Keratinocyte (primary cell): ENCODE measurements around the gene IL17RD. TPM values are rescaled to one million over a fixed set of nuclear protein-coding genes. Genes with fewer than 3 reads are reported as not detected.

ENCODE experiments used
- DNase-seq: peaks from one replicate; pipeline ENCODE4 v3.0.0-alpha.2; 2011; ENCODE audit warnings: low read depth, missing footprints, low spot score
- FAIRE-seq: peaks from 2 replicates; lab custom pipeline; 2011; peaks lifted over from hg19 to GRCh38; lab: Jason Lieb, UNC
- H2AFZ ChIP-seq: 2 replicates; pipeline ENCODE4 v1.6.0; 2012; ENCODE audit warnings: low read length, control low read depth, inconsistent platforms; ENCODE audit not compliant: control insufficient read depth
- H3K27ac ChIP-seq: 2 replicates; pipeline ENCODE4 v1.5.1; 2011; ENCODE audit warnings: low read length; ENCODE audit not compliant: control insufficient read depth, insufficient read depth
- H3K27me3 ChIP-seq: 3 replicates; pipeline ENCODE4 v1.6.0; 2011; ENCODE audit warnings: low read length; ENCODE audit not compliant: control insufficient read depth, insufficient read depth; ENCODE audit errors: extremely low read depth
- H3K36me3 ChIP-seq, 2 experiments: 2 replicates in 1 of 2; 3 replicates in 1 of 2; pipeline ENCODE4 v1.5.1; 2011; ENCODE audit warnings: low read length in 2 of 2, mild to moderate bottlenecking in 1 of 2; ENCODE audit not compliant: control insufficient read depth in 2 of 2, insufficient read depth in 2 of 2; ENCODE audit errors: extremely low read depth in 1 of 2
- H3K4me1 ChIP-seq: 3 replicates; pipeline ENCODE4 v1.5.1; 2011; ENCODE audit warnings: low read length; ENCODE audit not compliant: control insufficient read depth, insufficient read depth; ENCODE audit errors: extremely low read depth
- H3K4me2 ChIP-seq: 3 replicates; pipeline ENCODE4 v1.6.0; 2011; ENCODE audit warnings: low read depth, low read length; ENCODE audit not compliant: control insufficient read depth, insufficient read depth; ENCODE audit errors: extremely low read depth
- H3K4me3 ChIP-seq, 3 experiments: fragments of 200-600 bp in 1 of 3; sonication (generic) in 1 of 3; 2 replicates in 2 of 3; 3 replicates in 1 of 3; pipeline ENCODE4 v1.5.1; 2011 to 2016; ENCODE audit warnings: low read length in 3 of 3, mild to moderate bottlenecking in 3 of 3, control low read depth in 2 of 3, inconsistent platforms in 1 of 3, low read depth in 1 of 3, mixed read lengths in 1 of 3, mixed run types in 1 of 3, moderate library complexity in 1 of 3; ENCODE audit not compliant: control insufficient read depth in 2 of 3, insufficient read depth in 2 of 3; ENCODE audit errors: extremely low read depth in 1 of 3
- H3K79me2 ChIP-seq: 2 replicates; pipeline ENCODE4 v1.6.0; 2012; ENCODE audit warnings: low read length; ENCODE audit not compliant: control insufficient read depth, insufficient read depth
- H3K9ac ChIP-seq: 3 replicates; pipeline ENCODE4 v1.6.0; 2011; ENCODE audit warnings: low read length; ENCODE audit not compliant: control insufficient read depth, insufficient read depth; ENCODE audit errors: extremely low read depth
- H3K9me1 ChIP-seq: 3 replicates; pipeline ENCODE4 v1.6.0; 2011; ENCODE audit warnings: low read length; ENCODE audit not compliant: control insufficient read depth, insufficient read depth; ENCODE audit errors: extremely low read depth
- H3K9me3 ChIP-seq: 2 replicates; pipeline ENCODE4 v1.5.1; 2012; ENCODE audit warnings: low read depth, low read length; ENCODE audit not compliant: control insufficient read depth
- H4K20me1 ChIP-seq: 3 replicates; pipeline ENCODE4 v1.6.0; 2011; ENCODE audit warnings: low read length; ENCODE audit not compliant: control insufficient read depth, insufficient read depth; ENCODE audit errors: extremely low read depth
- CTCF ChIP-seq, 3 experiments: IDR thresholded peaks in 1 of 3; conservative IDR thresholded peaks in 1 of 3; optimal IDR thresholded peaks in 1 of 3; 2 replicates in 2 of 3; 3 replicates in 1 of 3; pipeline versions ENCODE3 to v1.5.1; 2011; ENCODE audit warnings: low read length in 3 of 3, mild to moderate bottlenecking in 3 of 3, moderate library complexity in 2 of 3, control low read depth in 1 of 3, inconsistent platforms in 1 of 3; ENCODE audit not compliant: insufficient read depth in 2 of 3; ENCODE audit errors: extremely low read depth in 1 of 3
- EZH2 ChIP-seq: IDR thresholded peaks from one replicate; pipeline ENCODE4 v1.6.1; 2012; ENCODE audit warnings: inconsistent platforms, mild to moderate bottlenecking, low read length, moderate library complexity
- dilution Hi-C: fragments of 300-500 bp; cut with MboI; formaldehyde crosslinking; loops from one replicate; pipeline ENCODE4 v1.7.0; 2020; ENCODE audit warnings: low sequenced_read_pairs; ENCODE audit not compliant: extremely low pct_ligation_motif_present
- polyA plus RNA-seq, 5 experiments: library from polyadenylated mRNA; depleted of rRNA in 3 of 5; stranded (reverse) in 3 of 5; stranded (forward) in 1 of 5; unstranded in 1 of 5; fragments of >200 nt; gene quantifications; 1 replicate in 1 of 5; 2 replicates in 3 of 5; 3 replicates in 1 of 5; pipeline versions ENCODE4 v1.2.1 to v1.2.3, GENCODE V29; 2011 to 2012; ENCODE audit warnings: missing spikeins in 2 of 5, low read depth in 1 of 5, low replicate concordance in 1 of 5

Gene IL17RD
- polyA plus RNA-seq, 1 donor (not counting 4 experiments of a cell fraction or from before 2014, with no cell fraction given): 1.4 TPM

GRCh38 chr3:57089043-57089442 lies 76.1 kb downstream of the IL17RD start:
- Histone ChIP-seq H3K4me2 (no peak overlapping the region), H3K27ac (no peak overlapping the region), H3K4me3 (no peak overlapping the region), H3K79me2 (no peaks in the 10 kb centered on the region), H3K9ac (no peak overlapping the region), H3K9me3 (no peaks in the 10 kb centered on the region), H3K4me1 (peaks cover 6% of the 10 kb centered on the region), H3K36me3 (no peaks in the 10 kb centered on the region), H3K27me3 (no peaks in the 10 kb centered on the region), H2AFZ (no peak overlapping the region), H3K9me1 (no peaks in the 10 kb centered on the region), H4K20me1 (no peaks in the 10 kb centered on the region)
- DNase-seq: no peak
- TF ChIP-seq CTCF (optimal IDR thresholded peaks at IDR 0.05 in 1 of 3, IDR thresholded peaks at IDR 0.05 in 1 of 3, conservative IDR thresholded peaks at IDR 0.05 in 1 of 3; ENCODE audit: extremely low read depth in 1 of 3, insufficient read depth in 2 of 3, low read length in 3 of 3): no peak
- TF ChIP-seq EZH2: no peak
- no peak for FAIRE-seq
- dilution Hi-C loops: loop anchor here (25.0 kb wide), 1 partner anchor 102 kb away; no protein-coding TSS in a partner anchor

- no peaks in the 10 kb centered on the region for H3K9me3 ChIP-seq
- H3K4me1 ChIP-seq: peaks cover 6% of the 10 kb centered on the region
- no peak overlapping the region for H2AFZ ChIP-seq
- no peaks in the 10 kb centered on the region for H4K20me1 ChIP-seq
- no peaks in the 10 kb centered on the region for H3K27me3 ChIP-seq
- no peaks in the 10 kb centered on the region for H3K36me3 ChIP-seq
- no peaks in the 10 kb centered on the region for H3K9me1 ChIP-seq
- no peak overlapping the region for H3K4me3 ChIP-seq
- FAIRE-seq: no peak
- no peaks in the 10 kb centered on the region for H3K79me2 ChIP-seq
- no peak for DNase-seq
- dilution Hi-C loops: loop anchor here (25.0 kb wide), 1 partner anchor 101 kb away; no protein-coding TSS in a partner anchor
- H3K27ac ChIP-seq: no peak overlapping the region
- TF ChIP-seq CTCF (optimal IDR thresholded peaks at IDR 0.05 in 1 of 3, IDR thresholded peaks at IDR 0.05 in 1 of 3, conservative IDR thresholded peaks at IDR 0.05 in 1 of 3; ENCODE audit: extremely low read depth in 1 of 3, insufficient read depth in 2 of 3, low read length in 3 of 3) (no peak), EZH2 (no peak)
- no peak overlapping the region for H3K4me2 ChIP-seq
- H3K9ac ChIP-seq: no peak overlapping the region
Observed at GRCh38 chr3:57088503-57088902, 76.7 kb downstream of the IL17RD start.
